COR-L47 (cell line): Measurements from ENCODE around the gene C3orf52.
A peak's percentile ranks its signal among the peaks of the same experiment; 100 is the strongest.
"Not testable (repeated sequence)": the region's sequence is repeated elsewhere in the genome, so short reads cannot be mapped to it uniquely, and the experiment has no call there.

ENCODE experiments used
- DNase-seq: peaks from one replicate; lab custom pipeline; 2025; lab: John Stamatoyannopoulos, UW

Gene C3orf52, protein sequence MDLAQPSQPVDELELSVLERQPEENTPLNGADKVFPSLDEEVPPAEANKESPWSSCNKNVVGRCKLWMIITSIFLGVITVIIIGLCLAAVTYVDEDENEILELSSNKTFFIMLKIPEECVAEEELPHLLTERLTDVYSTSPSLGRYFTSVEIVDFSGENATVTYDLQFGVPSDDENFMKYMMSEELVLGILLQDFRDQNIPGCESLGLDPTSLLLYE

DNA sequence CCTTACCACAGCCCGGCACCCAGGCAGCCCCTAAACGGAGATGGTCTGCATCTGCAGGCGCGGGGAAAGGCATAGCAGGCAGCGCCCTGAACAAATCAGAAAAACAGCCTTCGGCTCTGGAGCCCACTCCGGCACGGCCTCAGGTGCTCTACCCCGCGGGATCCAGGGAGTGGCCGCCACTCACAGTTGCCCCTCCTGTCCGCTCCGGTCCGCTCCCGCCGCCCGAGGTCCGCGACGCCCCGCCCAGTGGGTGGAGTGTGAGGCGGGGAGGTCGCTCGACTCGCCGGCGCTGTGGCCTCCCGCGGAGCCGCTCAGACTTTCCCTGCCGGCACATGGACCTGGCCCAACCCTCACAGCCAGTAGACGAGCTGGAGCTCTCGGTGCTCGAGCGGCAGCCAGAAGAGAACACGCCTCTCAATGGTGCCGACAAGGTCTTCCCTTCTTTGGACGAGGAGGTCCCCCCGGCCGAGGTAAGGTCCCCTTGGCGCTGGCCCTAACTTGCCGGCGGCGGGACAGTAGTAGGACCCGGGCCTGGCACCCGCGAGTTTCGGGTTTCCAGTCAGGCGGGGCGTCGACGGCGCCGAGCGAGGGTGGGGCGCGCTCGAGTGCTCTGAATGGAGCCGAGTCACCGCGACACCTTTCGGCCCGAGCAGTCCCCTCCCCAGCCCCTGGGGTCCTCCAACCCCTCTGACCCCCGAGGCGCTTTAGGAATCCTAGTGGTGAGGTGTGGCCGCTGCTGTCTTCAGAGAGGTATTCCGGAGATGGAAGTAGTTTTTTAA, at the start of gene C3orf52:
C3orf52 (plus strand) TSS at position 314 of the 779 bp plus-strand sequence; CDS start at position 333, 19 bp downstream.
- peak; percentile 91 for DNase-seq

DNA sequence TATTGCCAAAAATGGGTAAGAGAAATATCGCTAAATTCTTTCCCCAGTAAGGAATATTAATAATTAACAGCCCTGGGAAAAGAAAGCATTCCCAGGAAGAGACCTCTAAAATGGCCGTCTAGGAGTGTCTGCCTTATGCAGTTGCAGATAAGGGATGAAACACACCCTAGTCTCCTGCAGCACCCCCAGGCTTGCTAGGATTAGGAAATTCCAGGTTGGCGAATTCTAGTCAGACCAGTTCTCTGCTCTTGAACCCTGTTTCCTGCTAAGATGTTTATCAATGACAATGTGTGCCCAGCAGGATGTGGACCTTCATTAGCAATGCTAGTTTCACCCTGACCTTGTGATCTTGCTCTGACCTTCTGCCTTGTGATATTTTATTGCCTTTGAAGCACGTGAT, 49.0 kb upstream of the C3orf52 start:
- DNase-seq, result not testable (repeated sequence)

DNA sequence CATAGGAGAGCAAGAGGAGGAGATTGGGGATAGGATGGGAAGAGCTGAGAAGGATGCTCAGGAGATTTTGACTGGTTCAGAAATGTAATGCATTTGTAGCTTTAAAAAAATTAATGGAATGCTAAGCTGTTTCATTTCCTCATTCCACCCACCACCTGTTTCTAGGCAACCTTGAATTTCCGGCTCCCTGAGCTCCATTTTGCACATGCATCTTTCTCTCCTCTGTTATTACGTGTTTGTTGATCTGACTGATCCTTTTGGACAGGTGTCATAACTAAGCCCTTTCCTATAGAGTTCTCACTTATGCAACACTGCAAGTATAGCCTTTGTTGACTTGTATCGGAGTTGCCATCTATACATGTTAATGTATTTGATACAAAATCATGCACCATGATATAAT, 47.3 kb upstream of the C3orf52 start:
- no peak for DNase-seq

DNA sequence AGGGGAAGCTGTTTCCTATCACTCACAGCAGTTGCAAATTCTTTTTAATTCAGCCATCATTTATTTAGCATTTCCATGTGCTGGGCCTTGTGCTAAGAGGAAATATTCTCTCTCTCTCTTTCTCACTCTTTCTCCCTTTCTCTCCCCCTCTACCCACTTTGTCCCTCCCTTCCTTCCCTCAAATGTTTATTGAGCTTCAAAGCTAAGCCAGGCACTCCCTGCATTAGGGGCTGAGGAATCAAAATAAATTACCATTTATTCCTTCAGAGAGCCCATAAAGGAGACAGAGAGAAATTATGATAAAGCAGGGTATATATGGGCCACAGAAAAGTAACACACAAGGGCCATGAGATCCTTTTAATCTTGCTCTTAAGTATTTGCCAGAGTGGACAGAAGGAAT, 44.9 kb upstream of the C3orf52 start:
- DNase-seq, result no peak

DNA sequence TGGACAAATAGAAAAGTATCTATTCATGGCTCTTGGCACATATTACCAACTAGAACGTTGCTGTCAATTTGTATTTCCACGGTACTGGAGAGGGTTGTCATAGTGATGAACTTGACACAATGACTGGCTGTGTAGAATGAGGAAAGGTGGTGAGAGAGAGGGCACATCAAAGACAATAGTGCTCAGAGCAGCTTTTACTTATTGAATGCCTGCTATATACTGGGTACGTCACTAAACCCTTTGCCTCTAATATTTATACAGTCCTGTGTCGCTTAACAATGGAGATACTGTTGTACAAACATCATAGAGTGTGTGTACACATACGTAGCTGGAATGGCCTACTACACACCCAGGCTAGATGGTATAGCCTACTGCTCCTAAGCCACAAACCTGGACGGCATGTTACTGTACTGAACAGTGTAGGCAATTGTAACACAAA, 43.3 kb upstream of the C3orf52 start:
- peak; percentile 99 for DNase-seq

DNA sequence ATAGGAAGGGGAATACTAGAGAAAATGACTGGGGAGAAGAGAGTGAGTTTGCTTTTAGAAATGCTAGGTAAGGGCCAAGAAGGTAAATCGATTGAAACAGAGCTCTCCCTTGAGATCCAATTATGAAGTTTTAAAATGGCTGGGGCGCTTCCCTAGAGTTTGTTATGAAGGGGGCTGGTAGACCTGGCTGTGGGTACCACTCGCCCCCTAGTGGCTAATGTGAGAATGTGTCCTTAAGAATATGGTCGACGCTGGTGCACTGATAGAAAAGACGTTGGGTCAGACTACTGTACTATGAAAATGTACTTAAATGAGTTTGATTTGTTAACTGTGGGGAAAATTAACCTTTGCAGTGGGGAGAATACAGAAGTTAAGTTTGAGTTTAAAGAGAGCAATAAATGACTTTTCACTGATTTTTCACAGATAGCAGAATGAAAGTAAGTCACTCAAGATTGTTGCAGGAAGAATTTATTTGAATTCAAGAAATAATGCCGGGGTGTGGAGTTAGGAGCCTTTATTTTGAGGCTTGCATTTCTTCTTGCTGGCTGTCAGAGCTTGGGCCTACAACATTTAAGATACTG, 42.5 kb upstream of the C3orf52 start:
- peak; percentile 95 for DNase-seq

DNA sequence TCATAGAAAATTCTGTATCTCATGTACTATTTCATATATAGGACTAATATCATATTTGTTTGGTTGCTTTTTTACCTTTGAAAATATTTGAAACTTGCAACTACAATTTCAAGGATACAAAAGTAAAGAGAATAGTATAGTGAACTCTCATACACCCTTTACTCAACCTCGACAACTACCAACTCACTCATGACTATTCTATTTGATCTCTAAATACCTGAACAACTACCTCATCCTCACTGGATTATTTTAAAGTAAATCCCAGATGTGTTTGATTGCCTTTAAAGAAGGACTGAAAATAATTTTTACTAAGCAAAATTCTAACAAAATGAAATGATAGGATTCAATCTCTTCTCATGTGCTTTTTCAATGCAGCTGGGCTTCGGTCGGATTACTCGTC, 39.6 kb upstream of the C3orf52 start:
- no peak for DNase-seq

DNA sequence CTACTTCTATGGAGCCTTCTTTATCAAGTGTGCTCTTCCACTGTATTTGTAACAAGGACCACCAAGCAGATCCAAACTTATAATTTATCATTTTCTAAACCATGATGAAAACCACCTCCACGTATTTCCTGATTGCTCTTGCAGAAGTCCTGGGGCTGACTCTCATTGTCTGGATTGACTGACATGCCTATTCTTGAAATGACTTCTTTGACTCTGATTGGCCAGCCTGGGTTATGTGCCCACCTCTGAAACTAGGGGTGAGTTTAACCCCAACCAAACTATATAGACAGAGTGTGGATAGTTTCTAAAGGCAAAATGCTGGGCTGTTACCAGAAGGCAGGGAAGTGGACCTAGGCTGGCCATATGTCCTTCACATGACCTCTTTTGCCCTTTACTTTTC, 38.9 kb upstream of the C3orf52 start:
- DNase-seq, result no peak

DNA sequence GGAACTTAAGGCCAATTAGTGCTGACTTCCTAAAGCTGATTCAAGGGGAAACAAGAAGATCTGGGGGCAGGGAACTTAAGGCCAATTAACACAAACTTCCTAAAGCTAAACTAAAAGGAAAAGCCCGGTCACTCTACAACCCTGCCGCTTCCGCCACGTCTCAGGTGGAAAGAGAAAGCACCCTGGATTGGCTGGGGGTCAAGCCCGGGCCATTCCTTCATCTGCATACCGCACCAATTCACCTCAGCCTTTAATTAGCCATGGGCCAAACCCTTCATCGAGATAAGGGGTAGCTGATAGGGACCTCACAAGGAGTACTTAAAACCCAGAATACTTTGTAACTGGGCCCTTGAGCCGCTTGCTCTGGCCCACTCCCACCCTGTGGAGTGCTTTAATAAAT, 37.3 kb upstream of the C3orf52 start:
- DNase-seq, result no peak

DNA sequence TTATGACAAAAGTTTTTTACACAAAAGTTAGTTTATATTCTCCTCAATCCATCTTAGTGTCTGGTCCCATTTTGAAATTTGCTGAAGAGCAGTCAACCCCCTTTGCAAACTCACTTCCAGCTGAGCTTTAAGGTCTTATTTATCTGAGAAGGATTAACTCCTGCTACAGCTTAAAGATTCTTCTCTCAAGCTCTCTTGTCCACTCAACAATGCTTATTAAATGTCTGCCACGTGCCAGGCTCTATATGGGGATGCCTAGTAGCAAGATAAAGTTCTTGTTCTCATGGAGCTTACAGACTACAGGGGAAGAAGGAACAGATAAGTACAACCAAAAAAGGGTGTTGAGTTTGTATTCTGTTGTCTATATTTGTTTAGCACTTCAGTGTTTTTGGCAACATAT, 33.0 kb upstream of the C3orf52 start:
- DNase-seq, result no peak

DNA sequence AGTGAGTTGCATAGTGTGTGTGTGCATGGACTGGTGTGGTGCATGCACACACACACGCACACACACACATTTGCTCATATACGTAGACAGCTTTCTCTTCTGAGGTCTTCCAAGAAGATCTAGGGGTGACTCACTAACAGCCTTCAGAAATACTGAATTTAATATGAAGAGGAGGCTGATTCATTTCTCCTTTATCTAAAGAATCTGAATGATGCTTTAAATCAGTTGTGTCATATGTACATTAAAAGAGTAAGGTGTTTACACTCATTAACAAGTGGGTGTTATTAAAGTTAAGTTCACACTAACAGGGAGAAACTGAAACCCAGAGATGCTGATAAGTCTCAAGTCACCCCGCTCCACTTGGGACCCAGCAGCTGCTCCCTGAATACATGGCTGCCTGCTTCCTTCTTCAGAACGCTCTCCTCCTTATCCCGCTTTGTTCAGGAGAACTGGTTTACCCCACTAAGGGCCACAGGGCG, 29.7 kb upstream of the C3orf52 start:
- no peak for DNase-seq

DNA sequence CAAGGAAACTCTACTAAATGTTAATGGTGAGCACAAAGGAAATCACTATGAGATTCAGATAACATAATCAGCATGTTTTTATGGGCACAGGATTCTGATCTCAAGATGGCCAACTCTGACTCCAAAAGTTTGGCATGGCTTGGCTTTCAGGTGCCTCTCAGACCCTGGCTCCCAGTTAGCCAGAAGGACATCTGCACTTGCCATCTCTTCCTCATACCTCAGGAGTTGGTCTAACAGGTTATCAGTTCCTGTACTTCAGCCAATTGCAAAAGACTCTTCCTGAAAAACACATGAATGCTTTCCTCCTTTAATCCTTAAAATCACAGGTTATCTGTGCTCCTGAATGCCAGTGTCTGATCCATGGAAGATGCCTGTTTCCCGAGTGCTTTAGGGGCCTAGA, 26.7 kb upstream of the C3orf52 start:
- no peak for DNase-seq

DNA sequence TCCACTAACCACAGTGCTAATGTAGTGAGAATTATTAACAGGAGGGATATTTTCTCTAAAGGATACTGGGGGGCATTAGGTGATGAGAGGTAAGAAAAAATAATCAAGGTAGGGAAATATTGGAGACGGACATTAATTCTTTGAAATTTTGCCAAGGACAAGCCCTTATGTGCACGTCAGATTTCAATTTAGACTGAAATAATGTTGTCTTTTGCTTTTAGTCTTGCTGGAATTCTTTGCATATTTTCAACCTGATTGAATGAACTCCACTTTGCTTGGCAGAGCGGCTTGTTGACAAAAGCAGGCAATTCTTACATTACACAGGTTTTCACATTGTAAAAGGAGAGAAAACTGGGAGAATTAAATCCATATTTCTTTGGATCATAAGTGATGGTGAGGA, 25.0 kb upstream of the C3orf52 start:
- no peak for DNase-seq

DNA sequence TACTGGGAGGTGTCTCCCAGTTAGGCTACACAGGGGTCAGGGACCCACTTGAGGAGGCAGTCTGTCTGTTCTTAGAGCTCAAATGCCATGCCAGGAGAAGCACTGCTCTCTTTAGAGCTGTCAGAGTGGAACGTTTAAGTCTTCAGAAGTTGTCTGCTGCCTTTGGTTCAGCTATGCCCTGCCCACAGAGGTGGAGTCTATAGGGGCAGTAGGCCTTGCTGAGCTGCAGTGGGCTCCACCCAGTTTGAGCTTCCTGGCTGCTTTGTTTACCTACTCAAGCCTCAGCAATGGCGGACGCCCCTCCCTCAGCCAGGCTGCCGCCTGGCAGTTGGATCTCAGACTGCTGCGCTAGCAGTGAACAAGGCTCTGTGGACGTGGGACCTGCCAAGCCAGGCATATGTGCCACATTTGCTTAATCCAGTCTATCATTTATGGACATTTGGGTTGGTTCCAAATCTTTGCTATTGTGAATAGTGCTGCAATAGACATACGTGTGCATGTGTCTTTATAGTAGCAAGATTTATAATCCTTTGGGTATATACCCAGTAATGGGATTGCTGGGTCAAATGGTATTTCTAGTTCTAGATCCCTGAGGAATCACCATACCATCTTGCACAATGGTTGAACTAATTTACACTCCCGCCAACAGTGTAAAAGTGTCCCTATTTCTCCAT, 13.7 kb upstream of the C3orf52 start:
- not testable (repeated sequence) for DNase-seq

DNA sequence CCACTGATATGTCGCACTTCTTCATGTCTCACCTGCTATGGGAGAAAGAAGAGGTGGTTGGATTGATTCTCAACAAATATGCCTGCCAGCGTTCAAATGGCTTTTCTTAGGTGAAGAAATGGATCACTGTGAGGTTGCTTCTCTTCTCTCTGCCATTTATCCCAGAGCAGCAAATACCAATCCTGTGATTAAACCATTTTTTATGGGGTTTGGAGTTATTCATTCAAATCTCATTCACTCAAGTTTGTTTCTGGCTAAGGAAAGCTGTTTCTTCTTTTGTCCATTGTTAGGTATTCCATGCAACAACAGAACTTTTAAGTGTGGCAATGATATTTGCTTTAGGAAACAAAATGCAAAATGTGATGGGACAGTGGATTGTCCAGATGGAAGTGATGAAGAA, 12.2 kb upstream of the C3orf52 start:
- no peak for DNase-seq

DNA sequence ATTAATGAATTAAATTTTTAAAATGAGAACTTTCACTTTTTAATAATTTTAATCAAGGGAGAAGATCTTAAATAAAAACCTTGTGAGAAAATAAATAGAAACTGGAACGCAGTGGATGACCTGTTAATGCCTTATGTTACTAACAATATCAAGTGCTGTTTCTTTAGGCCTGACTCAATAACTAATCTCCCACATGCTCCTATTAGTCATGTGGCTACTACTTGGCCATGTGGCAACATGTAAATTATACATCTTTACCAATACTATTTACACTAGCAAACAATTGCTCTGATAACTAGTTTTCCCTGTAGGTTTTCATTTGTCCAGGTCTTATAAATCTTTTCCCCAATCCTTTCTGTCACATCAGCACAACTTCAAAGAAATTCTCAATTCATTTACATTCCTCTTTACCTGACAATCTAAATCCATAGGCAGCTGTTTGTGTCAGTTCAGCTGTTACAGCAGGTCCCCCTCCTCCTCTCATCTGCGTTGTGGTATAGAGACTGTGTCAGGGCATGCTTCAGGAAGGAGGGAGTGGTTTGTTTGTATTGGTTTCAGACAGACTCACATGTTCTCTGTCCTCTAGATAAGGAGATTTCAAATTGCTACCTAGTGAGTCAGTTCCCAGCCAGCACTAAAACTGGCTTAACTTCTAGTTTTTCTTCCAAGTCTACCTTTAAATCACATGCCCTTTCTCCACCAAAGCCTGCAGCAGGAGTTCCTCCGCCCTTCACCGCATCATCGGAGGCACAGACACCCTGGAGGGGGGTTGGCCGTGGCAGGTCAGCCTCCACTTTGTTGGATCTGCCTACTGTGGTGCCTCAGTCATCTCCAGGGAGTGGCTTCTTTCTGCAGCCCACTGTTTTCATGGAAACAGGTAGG, 11.3 kb upstream of the C3orf52 start:
- DNase-seq, result peak; percentile 67

DNA sequence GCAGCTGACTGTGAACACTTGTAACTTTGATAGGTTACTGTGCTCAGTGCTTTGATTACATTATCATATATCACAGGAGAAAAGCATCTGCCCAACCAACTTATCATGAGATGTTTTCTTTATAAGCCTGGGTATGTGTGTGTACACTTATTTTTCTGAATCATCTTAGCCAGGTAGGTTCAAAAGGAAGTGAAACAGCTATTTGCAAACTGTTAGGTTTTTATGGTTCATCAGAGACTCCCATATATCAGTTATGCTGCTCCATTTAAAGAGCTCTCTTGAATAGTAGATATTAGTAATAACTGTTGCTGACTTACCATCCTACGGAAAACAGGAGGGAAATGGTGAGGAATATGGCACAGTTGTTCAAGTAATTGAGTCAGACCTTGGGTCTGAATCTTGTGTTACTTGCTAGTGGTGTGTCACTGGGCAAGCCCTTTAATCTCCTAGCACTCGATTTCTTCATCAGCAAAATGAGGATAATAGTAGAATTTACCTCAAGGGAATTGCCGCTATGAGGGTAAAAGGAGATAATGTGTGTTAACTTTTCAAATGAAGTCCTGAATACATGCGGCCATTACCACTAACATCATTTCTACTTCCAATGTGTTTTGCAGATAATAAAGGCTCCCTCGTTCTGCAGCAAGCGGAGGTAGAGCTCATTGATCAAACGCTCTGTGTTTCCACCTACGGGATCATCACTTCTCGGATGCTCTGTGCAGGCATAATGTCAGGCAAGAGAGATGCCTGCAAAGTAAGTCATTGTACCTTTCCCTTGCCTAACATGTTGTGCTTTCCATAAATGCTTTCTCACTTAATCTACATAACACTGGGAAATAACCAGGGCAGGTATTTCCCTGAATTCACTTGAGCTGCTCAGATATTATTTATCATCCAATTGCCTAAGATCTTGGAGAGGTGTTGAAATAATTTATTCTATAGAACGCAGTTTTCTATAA, 7.8 kb upstream of the C3orf52 start:
- DNase-seq, result no peak

DNA sequence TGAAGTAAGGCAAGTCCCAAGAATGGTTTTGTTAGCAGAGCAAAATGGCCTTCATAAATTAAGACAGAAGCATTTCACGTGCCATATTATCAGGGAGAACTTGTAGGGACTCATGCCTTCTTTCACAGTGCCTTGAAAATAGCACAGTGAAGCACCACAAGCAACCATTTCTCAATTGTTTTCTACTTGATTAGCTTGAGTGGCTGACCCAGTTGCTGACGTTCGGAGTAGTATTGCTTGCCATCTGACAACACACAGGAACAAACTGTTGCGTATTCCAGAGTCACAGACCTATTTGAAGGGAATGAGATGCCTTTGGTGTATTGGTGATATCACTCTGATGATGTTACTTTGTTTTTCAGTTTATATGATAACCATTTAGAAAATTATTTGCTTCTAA, 3.0 kb upstream of the C3orf52 start:
- DNase-seq, result no peak

DNA sequence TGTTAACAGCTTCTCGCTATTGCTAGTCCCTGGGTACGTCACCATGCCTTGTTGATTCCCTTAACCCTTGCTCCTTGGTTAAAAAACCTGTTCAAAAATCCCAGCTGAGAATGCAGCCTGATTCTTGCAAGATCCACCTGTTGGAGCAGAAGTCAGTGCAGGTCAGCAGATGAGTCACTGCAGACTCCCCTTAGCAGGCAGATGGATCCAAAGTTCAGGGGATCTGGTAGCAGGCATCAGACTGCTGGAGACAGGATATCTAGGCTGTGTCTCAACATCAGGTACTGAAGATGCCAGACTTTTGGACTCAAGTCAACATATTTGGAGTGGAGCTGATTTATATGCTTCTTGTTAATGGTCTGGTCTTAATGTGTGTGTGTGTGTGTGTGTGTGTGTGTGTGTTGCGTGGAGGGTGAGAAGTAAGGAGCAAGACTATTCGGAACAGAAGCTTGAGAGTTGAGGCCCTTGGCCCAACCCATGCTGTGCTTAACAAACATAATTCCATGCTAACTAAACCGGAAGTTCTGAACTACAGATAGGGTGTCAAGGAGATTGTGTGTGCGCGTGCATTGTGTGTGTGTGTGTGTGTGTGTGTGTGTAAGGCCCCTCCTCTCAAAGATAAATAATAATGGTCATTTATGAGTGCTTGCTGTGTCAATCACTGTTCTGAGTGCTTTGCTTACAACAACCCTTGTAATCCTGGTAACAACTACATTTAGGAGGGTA, 1.0 kb upstream of the C3orf52 start:
- no peak for DNase-seq

DNA sequence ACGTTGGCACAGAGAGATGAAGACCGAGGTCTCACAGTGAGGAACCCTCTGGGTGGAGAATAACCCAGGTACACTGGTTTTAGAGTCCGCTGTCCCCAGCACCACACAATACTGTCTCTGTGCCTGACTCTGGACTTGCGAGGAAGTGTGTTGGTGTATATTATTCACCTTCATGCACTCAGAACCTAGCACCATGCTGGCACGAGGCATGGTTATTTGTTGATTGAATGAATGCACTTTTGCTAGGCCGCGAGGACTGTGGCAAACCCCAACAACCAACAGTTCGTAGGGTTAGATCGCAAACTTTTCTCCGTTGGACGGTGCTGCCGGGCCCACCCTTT, 484 bp upstream of the C3orf52 start:
- DNase-seq, result no peak
